Smooth muscle cell (in vitro differentiated cells): Measurements from ENCODE around the gene SIGLEC1. TPM values are rescaled to one million over a fixed set of nuclear protein-coding genes. Genes with fewer than 3 reads are reported as not detected.

Experiments
- DNase-seq: peaks from one replicate; lab custom pipeline; 2025; ENCODE audit not compliant: unreplicated experiment; lab: John Stamatoyannopoulos, UW
- H2AFZ ChIP-seq: fragments of 200-600 bp; sonication (generic); 2 replicates; pipeline ENCODE4 v1.6.0; 2016; ENCODE audit warnings: antibody characterized with exemption, low read depth, mild to moderate bottlenecking
- H3F3A ChIP-seq: fragments of 200-600 bp; sonication (generic); 2 replicates; pipeline ENCODE4 v1.6.0; 2017; ENCODE audit warnings: antibody characterized with exemption, low read depth
- H3K27ac ChIP-seq: fragments of 200-600 bp; sonication (generic); 2 replicates; pipeline ENCODE4 v1.5.1; 2016; ENCODE audit warnings: low read depth, mild to moderate bottlenecking
- H3K27me3 ChIP-seq: fragments of 200-600 bp; sonication (generic); 2 replicates; pipeline ENCODE4 v1.6.1; 2016; ENCODE audit warnings: low read depth, mild to moderate bottlenecking
- H3K36me3 ChIP-seq: fragments of 200-600 bp; sonication (generic); 2 replicates; pipeline ENCODE4 v1.5.1; 2016; ENCODE audit warnings: low read depth
- H3K4me1 ChIP-seq: fragments of 200-600 bp; sonication (generic); 2 replicates; pipeline ENCODE4 v1.5.1; 2016; ENCODE audit warnings: low read depth
- H3K4me2 ChIP-seq: fragments of 200-600 bp; sonication (generic); 2 replicates; pipeline ENCODE4 v1.6.0; 2016; ENCODE audit warnings: mild to moderate bottlenecking
- H3K4me3 ChIP-seq: fragments of 200-600 bp; sonication (generic); 2 replicates; pipeline ENCODE4 v1.5.1; 2016; ENCODE audit warnings: mild to moderate bottlenecking
- H3K79me2 ChIP-seq: fragments of 200-600 bp; sonication (generic); 2 replicates; pipeline ENCODE4 v1.6.0; 2016; ENCODE audit warnings: low read depth, mild to moderate bottlenecking
- H3K9ac ChIP-seq: fragments of 200-600 bp; sonication (generic); 2 replicates; pipeline ENCODE4 v1.6.0; 2016; ENCODE audit warnings: low read depth
- H3K9me3 ChIP-seq: fragments of 200-600 bp; sonication (generic); replicated peaks from 2 replicates; pipeline ENCODE4 v1.5.1; 2016; ENCODE audit warnings: low read depth
- H4K20me1 ChIP-seq: fragments of 200-600 bp; sonication (generic); 2 replicates; pipeline ENCODE4 v1.6.0; 2016; ENCODE audit warnings: low read depth
- WGBS: methylation state at CpG from one replicate; pipeline ENCODE4 v1.1.7; 2016; ENCODE audit warnings: low lambda C conversion rate; 5-methylcytosine and 5-hydroxymethylcytosine counted together
- polyA plus RNA-seq: library from polyadenylated mRNA; unstranded; fragments of >200 nt; fragmentation: Nextera tagmentation; extraction: Ambion mirVana; gene quantifications from 2 replicates; pipeline ENCODE4 v1.2.1, GENCODE V29; 2016
- total RNA-seq: library from RNA; depleted of rRNA; stranded (reverse); fragments of >200 nt; gene quantifications from 2 replicates; pipeline ENCODE4 v1.2.3, GENCODE V29; 2014
- TF ChIP-seq, protein P1 (sequence below): fragments of 200-600 bp; sonication (generic); IDR thresholded peaks from 2 replicates; pipeline ENCODE4 v1.5.1; 2017; ENCODE audit warnings: borderline replicate concordance, mild to moderate bottlenecking, antibody characterized with exemption; ENCODE audit not compliant: insufficient read depth, poor library complexity, severe bottlenecking

SIGLEC1 gene
- total RNA-seq (not detected in 2 replicates), polyA plus RNA-seq (not detected in 2 replicates)

DNA sequence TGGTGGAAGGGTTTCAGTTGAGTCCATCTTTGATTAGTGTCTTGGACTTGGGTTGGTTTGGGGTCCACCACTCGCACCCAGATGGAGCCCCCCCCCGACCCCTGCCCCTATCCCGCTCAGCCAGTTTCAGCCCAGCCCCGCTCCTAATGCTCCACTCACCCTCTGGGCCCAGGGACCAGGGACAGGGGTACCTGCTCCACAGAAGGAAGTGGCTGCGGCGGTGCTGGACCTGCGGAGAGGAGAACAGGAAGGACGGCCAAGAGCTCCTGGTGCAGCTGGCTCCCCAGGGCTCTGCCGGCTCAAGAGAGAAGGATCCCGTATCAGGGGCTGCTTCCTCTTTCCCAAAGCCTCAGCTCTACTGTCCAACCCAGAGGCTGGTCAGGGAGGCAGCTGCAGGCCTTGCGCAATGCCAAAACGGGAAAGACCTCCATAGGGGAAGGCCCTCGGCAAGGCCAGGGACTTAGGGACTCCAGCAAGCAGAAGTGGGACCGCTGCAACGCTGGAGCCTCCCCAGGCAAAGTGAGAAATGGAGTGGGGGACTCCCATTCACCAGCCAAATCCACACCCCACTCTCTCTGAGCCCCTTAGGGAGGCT is at the start of gene SIGLEC1:
Gene SIGLEC1 (minus strand): TSS at position 322 of the 595 bp plus-strand sequence. CDS start 5,472 bp downstream, outside the sequence.
- TF ChIP-seq, protein P1, sequence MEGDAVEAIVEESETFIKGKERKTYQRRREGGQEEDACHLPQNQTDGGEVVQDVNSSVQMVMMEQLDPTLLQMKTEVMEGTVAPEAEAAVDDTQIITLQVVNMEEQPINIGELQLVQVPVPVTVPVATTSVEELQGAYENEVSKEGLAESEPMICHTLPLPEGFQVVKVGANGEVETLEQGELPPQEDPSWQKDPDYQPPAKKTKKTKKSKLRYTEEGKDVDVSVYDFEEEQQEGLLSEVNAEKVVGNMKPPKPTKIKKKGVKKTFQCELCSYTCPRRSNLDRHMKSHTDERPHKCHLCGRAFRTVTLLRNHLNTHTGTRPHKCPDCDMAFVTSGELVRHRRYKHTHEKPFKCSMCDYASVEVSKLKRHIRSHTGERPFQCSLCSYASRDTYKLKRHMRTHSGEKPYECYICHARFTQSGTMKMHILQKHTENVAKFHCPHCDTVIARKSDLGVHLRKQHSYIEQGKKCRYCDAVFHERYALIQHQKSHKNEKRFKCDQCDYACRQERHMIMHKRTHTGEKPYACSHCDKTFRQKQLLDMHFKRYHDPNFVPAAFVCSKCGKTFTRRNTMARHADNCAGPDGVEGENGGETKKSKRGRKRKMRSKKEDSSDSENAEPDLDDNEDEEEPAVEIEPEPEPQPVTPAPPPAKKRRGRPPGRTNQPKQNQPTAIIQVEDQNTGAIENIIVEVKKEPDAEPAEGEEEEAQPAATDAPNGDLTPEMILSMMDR = no peak
- Histone ChIP-seq H3K4me1 (no peaks in the 10 kb centered on the region), H3K4me2 (no peak within 1 kb of the TSS), H3K9ac (no peak within 1 kb of the TSS), H3F3A (no peaks in the 10 kb centered on the region), H3K27me3 (no peaks in the 10 kb centered on the region), H3K4me3 (no peak within 1 kb of the TSS), H3K9me3 (no peaks in the 10 kb centered on the region), H2AFZ (no peak within 1 kb of the TSS), H3K36me3 (no peaks in the 10 kb centered on the region), H4K20me1 (no peaks in the 10 kb centered on the region), H3K27ac (no peak within 1 kb of the TSS), H3K79me2 (no peaks in the 10 kb centered on the region)
- DNase-seq = no peak
- 89% methylated on average over 13 of the region's 15 CpGs for WGBS

DNA sequence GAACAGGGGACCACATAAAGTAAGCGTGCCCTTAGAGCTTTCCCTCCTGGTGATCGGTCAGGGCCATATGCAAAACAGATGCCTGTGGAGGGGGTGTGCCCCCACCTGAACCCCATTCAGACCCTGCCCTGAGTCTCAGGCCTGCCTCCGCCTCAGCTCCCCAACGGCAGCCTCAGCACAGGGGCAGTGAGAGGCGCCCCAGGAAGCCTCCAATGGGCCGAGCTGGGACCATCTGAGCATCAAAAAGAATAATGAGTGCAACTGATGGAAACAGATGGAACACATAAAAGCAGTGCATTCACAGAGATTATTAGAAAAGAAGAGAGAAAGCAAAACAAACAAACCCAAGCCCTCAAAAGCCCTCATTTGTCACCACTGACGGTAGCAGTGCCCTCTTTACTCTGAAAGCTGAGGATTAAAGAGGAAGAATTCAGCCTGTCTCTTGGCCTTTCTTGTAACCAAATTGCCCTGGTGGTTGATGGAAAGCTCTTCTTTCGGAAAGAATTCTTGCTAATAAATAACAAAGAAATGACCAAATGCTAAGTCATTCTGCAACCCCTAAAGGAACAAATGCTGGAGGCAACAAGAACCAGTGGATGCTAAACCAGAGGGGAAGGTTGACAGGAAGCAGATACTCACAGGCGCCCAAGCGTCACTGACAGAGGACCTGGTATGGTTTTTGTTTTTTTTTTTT is 48.4 kb upstream of the SIGLEC1 start:
- Histone ChIP-seq H3K27me3 (no peaks in the 10 kb centered on the region), H3K4me1 (peaks cover 7% of the 10 kb centered on the region), H3K79me2 (no peaks in the 10 kb centered on the region), H3F3A (no peaks in the 10 kb centered on the region), H2AFZ (no peak overlapping the region), H3K4me2 (no peak overlapping the region), H4K20me1 (no peaks in the 10 kb centered on the region), H3K9me3 (no peaks in the 10 kb centered on the region), H3K4me3 (no peak overlapping the region), H3K27ac (no peak overlapping the region), H3K9ac (no peak overlapping the region), H3K36me3 (no peaks in the 10 kb centered on the region)
- DNase-seq = no peak
- TF ChIP-seq, protein P1 = no peak
- WGBS = 65% methylated on average over 10 of the region's 10 CpGs

DNA sequence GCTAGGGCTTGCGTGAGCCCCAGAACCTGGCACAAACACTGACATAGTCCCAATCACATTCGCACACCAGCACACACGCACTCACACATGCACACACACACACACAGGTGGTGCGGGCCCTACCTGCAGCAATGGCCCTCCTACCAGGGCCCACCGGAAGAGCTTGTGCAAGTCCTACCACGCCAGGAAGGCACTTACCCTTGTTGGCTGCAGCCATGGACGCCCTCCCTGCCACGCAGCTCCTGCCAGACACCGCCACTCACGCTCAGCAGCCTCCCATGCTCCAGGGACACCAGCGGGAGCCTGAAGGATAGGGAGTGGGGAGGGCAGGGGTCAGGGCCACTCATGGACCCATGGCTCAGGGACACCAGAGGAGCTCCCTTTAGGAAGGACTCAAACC is 47.5 kb upstream of the SIGLEC1 start:
- peaks cover 7% of the 10 kb centered on the region for H3K4me1 ChIP-seq
- H3F3A ChIP-seq = no peaks in the 10 kb centered on the region
- WGBS = 96% methylated on average over 11 of the region's 11 CpGs
- H3K27ac ChIP-seq = no peak overlapping the region
- TF ChIP-seq, protein P1 = no peak
- H2AFZ ChIP-seq = no peak overlapping the region
- no peaks in the 10 kb centered on the region for H3K9me3 ChIP-seq
- no peak overlapping the region for H3K4me3 ChIP-seq
- no peaks in the 10 kb centered on the region for H3K36me3 ChIP-seq
- no peaks in the 10 kb centered on the region for H3K79me2 ChIP-seq
- H3K4me2 ChIP-seq = no peak overlapping the region
- H3K9ac ChIP-seq = no peak overlapping the region
- no peaks in the 10 kb centered on the region for H3K27me3 ChIP-seq
- no peak for DNase-seq
- no peaks in the 10 kb centered on the region for H4K20me1 ChIP-seq
